MM.1S (cell line): Measurements from ENCODE around the gene WDFY2.

Experiments used
- CTCF ChIP-seq: fragments of 300-600 bp; sonication (generic); IDR thresholded peaks from 2 replicates; pipeline ENCODE4 v1.5.1; 2016; ENCODE audit warnings: antibody characterized with exemption, low read length, mixed read lengths
- EZH2 ChIP-seq: fragments of 300-600 bp; sonication (generic); optimal IDR thresholded peaks from 2 replicates; pipeline ENCODE3; 2017; ENCODE audit warnings: low read depth, mild to moderate bottlenecking, antibody characterized with exemption, low read length, mixed read lengths
- EZH2phosphoT487 ChIP-seq: fragments of 300-600 bp; sonication (generic); IDR thresholded peaks from 2 replicates; pipeline ENCODE4 v1.6.1; 2018; ENCODE audit warnings: antibody characterized with exemption, low read length

DNA sequence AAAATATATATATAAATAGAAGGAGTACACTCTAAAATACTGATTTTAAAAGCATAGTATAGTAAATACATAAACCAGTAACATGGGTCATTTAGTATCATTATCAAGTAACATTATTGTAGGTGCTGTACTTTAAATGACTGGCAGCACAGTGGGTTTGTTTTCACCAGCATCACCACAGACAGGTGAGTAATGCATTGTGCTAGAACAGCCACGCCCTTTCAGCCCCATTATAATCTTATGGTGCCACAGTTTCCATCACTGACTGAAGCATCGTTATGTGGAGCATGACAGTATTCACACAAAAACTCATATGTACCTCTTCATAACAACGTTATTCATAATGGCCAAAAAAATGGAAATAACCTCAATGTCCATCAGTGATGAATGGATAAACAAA lies 131.4 kb downstream of the WDFY2 start:
- TF ChIP-seq CTCF (no peak), EZH2phosphoT487 (no peak), EZH2 (no peak)
